ENCODE results near the gene ACP2.

GRCh38 chr11:47289856-47290255, 41.2 kb upstream of the ACP2 start:
- TF ChIP-seq CTCF (IDR thresholded peaks at IDR 0.05; ENCODE audit: low read length) (no peak), EZH2 (IDR thresholded peaks at IDR 0.05; ENCODE audit: borderline replicate concordance, low read length) (no peak)
